Lower leg skin (tissue), 4 donors: Measurements from ENCODE around the gene ZSCAN5A. TPM values are rescaled to one million over a fixed set of nuclear protein-coding genes. Genes with fewer than 3 reads are reported as not detected.
"Not testable (repeated sequence)": the region's sequence is repeated elsewhere in the genome, so short reads cannot be mapped to it uniquely, and the experiment has no call there.

Experiments used
- DNase-seq, 2 donors: peaks; one replicate each; pipeline ENCODE4 v3.0.0-alpha.2; 2019; ENCODE audit warnings: low spot score in 2 of 2
- H3K4me3 ChIP-seq: fragments of 200-600 bp; sonication (generic); 2 replicates; pipeline ENCODE4 v1.5.1; 2017; ENCODE audit warnings: mild to moderate bottlenecking, low read depth; ENCODE audit not compliant: poor library complexity, severe bottlenecking
- CTCF ChIP-seq, 3 donors: fragments of 450-650 bp; IDR thresholded peaks; one replicate each; pipeline ENCODE4 v1.5.1; 2016; ENCODE audit warnings: antibody characterized with exemption in 3 of 3, mild to moderate bottlenecking in 3 of 3, moderate library complexity in 2 of 3
- POLR2A ChIP-seq, 2 donors: fragments of 450-650 bp; IDR thresholded peaks; one replicate each; pipeline ENCODE4 v1.6.1; 2016 to 2017; ENCODE audit warnings: antibody characterized with exemption in 2 of 2, mild to moderate bottlenecking in 1 of 2, moderate library complexity in 1 of 2
- WGBS, 2 donors: methylation state at CpG; one replicate each; pipeline ENCODE4 v1.1.5; 2018; 5-methylcytosine and 5-hydroxymethylcytosine counted together
- intact Hi-C: fragments of 100-400 bp; cut with DNase I; formaldehyde crosslinking; loops from one replicate; pipeline ENCODE4 v1.15.0; 2023; ENCODE audit warnings: low total_unique reads
- total RNA-seq, 4 donors: library from RNA; depleted of rRNA; stranded (reverse); fragments of >200 nt; gene quantifications; one replicate each; pipeline ENCODE4 v1.1.0, GENCODE V29; 2016

The ZSCAN5A gene
- total RNA-seq, 4 donors from 2014 or later = 2.4 to 7.6 (median 4.9) TPM

DNA sequence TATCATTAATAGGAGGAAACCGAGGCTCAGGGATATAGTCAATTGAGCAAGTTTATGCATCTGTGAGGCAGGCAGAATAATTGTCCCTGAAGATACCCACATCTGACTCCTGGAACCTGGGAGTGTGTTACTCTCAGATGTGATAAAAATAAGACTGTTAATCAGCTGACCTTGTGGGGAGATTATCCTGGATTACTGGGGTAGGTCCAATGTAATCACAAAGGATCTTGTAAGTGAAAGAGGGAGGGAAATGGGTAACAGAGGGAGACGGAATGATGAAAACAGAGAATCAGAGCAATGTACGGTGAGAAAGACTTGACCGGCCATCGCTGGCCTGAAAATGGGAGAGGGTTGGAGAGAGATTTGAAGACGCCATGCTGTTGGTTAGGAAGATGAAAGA, 45.3 kb downstream of the ZSCAN5A start:
- intact Hi-C loops = no loop called here
- H3K4me3 ChIP-seq = no peak overlapping the region
- no peak for TF ChIP-seq CTCF (IDR thresholded peaks at IDR 0.05)
- no peak for TF ChIP-seq POLR2A (IDR thresholded peaks at IDR 0.05)
- WGBS, 2 donors = 94 to 97% methylated on average over 6 of the region's 6 CpGs
- DNase-seq = no peak

DNA sequence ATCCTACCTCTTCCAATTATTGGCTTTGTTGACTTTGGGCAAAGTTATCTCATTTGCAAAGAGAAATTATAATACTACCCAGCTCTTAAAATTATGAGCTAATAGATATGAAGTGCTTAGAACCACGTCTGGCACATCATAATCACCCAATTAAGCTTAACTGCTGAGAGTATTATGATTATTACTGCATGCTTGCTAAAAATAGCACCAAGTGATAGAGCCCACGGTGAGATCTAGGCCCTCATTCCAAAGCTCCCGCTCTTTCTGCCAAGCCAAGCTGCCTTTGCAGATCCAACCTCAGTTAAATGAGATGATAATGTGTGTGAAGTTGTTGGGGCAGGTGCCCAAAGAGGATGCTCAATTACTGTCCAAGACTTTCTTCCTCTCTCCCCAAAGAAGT, 48.6 kb downstream of the ZSCAN5A start:
- WGBS, 2 donors = 60 to 72% methylated on average over 3 of the region's 3 CpGs
- intact Hi-C loops = no loop called here
- no peak overlapping the region for H3K4me3 ChIP-seq
- no peak for DNase-seq
- TF ChIP-seq POLR2A (IDR thresholded peaks at IDR 0.05) (no peak), CTCF (IDR thresholded peaks at IDR 0.05) (no peak)

GRCh38 chr19:56263319-56263718, 51.3 kb downstream of the ZSCAN5A start:
- WGBS, 2 donors = 86 to 93% methylated on average over 5 of the region's 5 CpGs
- intact Hi-C loops = no loop called here
- H3K4me3 ChIP-seq = no peak overlapping the region

GRCh38 chr19:56261932-56262331, 52.7 kb downstream of the ZSCAN5A start:
- H3K4me3 ChIP-seq, intact Hi-C loops, DNase-seq: not testable (repeated sequence)
- WGBS, 2 donors = 94% methylated on average over 6 of the region's 6 CpGs

More at GRCh38 chr19:56263319-56263718, 51.3 kb downstream of the ZSCAN5A start:
- TF ChIP-seq POLR2A (IDR thresholded peaks at IDR 0.05) (no peak), CTCF (IDR thresholded peaks at IDR 0.05) (no peak)
- DNase-seq = no peak

DNA sequence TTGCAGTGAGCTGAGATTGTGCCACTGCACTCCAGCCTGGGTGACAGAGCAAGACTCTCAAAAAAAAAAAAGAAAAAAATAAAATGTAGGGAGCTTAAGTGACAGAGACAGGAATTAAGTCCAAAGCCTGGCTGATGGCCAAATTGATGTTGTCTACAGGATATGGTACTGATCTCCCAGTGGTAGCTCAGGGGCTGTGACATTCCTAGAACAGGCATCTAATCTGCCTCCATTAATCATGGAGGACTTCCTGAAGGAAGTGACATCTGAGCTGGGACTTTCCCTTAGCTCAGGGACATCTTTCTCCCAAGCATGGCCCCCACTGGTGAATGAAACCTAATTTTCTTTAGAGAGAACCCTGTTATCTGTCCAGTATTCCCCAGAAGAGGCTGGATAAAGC, 53.5 kb downstream of the ZSCAN5A start:
- intact Hi-C loops = no loop called here
- no peak for TF ChIP-seq POLR2A (IDR thresholded peaks at IDR 0.05)
- no peak for TF ChIP-seq CTCF (IDR thresholded peaks at IDR 0.05)
- H3K4me3 ChIP-seq = no peak overlapping the region
- no peak for DNase-seq

DNA sequence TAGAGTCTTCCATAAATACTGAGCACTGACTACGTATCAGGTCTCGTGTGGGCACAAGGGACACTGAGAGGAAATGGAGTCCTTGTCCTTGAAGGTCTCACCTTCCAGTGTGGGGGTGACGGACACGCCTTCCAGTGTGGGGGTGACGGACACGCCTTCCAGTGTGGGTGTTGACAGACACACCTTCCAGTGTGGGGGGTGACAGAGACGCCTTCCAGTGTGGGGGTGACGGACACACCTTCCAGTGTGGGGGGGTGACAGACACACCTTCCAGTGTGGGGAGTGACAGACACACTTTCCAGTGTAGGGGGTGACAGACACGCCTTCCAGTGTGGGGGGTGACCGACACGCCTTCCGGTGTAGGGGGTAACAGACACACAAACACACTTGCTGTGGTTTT, 56.4 kb downstream of the ZSCAN5A start:
- no peak overlapping the region for H3K4me3 ChIP-seq
- intact Hi-C loops = loop anchor here (10.0 kb wide), 1 partner anchor 87 kb away; no protein-coding TSS in a partner anchor
- 83 to 86% methylated on average over 12 of the region's 12 CpGs for WGBS, 2 donors
- DNase-seq = no peak
- no peak for TF ChIP-seq CTCF (IDR thresholded peaks at IDR 0.05)
- TF ChIP-seq POLR2A (IDR thresholded peaks at IDR 0.05) = no peak
